ENCODE data around the gene ADAM33.

DNA sequence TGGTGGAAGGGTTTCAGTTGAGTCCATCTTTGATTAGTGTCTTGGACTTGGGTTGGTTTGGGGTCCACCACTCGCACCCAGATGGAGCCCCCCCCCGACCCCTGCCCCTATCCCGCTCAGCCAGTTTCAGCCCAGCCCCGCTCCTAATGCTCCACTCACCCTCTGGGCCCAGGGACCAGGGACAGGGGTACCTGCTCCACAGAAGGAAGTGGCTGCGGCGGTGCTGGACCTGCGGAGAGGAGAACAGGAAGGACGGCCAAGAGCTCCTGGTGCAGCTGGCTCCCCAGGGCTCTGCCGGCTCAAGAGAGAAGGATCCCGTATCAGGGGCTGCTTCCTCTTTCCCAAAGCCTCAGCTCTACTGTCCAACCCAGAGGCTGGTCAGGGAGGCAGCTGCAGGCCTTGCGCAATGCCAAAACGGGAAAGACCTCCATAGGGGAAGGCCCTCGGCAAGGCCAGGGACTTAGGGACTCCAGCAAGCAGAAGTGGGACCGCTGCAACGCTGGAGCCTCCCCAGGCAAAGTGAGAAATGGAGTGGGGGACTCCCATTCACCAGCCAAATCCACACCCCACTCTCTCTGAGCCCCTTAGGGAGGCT lies 30.6 kb upstream of the ADAM33 start, which contains the start of gene SIGLEC1:
- no peak for TF ChIP-seq CREB1 (CRISPR knock-in tag; IDR thresholded peaks at IDR 0.05; ENCODE audit: low read depth)
- TF ChIP-seq CTCF (conservative IDR thresholded peaks at IDR 0.05; ENCODE audit: low read depth in 2 of 2) = no peak
- TF ChIP-seq JUNB (IDR thresholded peaks at IDR 0.05; ENCODE audit: unreplicated experiment) = no peak
- no peak for TF ChIP-seq REST (IDR thresholded peaks at IDR 0.05; ENCODE audit: unreplicated experiment)
- TF ChIP-seq POLR2AphosphoS5 (IDR thresholded peaks at IDR 0.05; ENCODE audit: low read depth) = no peak
- no peak for TF ChIP-seq NANOG (IDR thresholded peaks at IDR 0.05; ENCODE audit: borderline replicate concordance)
- TF ChIP-seq EZH2phosphoT487 (IDR thresholded peaks at IDR 0.05; ENCODE audit: unreplicated experiment) = no peak
- no peak for TF ChIP-seq EZH2 (IDR thresholded peaks at IDR 0.05; ENCODE audit: low read depth, unreplicated experiment)
- TF ChIP-seq ZNF114 (CRISPR knock-in tag; IDR thresholded peaks at IDR 0.05) = no peak
- TF ChIP-seq, protein P1, sequence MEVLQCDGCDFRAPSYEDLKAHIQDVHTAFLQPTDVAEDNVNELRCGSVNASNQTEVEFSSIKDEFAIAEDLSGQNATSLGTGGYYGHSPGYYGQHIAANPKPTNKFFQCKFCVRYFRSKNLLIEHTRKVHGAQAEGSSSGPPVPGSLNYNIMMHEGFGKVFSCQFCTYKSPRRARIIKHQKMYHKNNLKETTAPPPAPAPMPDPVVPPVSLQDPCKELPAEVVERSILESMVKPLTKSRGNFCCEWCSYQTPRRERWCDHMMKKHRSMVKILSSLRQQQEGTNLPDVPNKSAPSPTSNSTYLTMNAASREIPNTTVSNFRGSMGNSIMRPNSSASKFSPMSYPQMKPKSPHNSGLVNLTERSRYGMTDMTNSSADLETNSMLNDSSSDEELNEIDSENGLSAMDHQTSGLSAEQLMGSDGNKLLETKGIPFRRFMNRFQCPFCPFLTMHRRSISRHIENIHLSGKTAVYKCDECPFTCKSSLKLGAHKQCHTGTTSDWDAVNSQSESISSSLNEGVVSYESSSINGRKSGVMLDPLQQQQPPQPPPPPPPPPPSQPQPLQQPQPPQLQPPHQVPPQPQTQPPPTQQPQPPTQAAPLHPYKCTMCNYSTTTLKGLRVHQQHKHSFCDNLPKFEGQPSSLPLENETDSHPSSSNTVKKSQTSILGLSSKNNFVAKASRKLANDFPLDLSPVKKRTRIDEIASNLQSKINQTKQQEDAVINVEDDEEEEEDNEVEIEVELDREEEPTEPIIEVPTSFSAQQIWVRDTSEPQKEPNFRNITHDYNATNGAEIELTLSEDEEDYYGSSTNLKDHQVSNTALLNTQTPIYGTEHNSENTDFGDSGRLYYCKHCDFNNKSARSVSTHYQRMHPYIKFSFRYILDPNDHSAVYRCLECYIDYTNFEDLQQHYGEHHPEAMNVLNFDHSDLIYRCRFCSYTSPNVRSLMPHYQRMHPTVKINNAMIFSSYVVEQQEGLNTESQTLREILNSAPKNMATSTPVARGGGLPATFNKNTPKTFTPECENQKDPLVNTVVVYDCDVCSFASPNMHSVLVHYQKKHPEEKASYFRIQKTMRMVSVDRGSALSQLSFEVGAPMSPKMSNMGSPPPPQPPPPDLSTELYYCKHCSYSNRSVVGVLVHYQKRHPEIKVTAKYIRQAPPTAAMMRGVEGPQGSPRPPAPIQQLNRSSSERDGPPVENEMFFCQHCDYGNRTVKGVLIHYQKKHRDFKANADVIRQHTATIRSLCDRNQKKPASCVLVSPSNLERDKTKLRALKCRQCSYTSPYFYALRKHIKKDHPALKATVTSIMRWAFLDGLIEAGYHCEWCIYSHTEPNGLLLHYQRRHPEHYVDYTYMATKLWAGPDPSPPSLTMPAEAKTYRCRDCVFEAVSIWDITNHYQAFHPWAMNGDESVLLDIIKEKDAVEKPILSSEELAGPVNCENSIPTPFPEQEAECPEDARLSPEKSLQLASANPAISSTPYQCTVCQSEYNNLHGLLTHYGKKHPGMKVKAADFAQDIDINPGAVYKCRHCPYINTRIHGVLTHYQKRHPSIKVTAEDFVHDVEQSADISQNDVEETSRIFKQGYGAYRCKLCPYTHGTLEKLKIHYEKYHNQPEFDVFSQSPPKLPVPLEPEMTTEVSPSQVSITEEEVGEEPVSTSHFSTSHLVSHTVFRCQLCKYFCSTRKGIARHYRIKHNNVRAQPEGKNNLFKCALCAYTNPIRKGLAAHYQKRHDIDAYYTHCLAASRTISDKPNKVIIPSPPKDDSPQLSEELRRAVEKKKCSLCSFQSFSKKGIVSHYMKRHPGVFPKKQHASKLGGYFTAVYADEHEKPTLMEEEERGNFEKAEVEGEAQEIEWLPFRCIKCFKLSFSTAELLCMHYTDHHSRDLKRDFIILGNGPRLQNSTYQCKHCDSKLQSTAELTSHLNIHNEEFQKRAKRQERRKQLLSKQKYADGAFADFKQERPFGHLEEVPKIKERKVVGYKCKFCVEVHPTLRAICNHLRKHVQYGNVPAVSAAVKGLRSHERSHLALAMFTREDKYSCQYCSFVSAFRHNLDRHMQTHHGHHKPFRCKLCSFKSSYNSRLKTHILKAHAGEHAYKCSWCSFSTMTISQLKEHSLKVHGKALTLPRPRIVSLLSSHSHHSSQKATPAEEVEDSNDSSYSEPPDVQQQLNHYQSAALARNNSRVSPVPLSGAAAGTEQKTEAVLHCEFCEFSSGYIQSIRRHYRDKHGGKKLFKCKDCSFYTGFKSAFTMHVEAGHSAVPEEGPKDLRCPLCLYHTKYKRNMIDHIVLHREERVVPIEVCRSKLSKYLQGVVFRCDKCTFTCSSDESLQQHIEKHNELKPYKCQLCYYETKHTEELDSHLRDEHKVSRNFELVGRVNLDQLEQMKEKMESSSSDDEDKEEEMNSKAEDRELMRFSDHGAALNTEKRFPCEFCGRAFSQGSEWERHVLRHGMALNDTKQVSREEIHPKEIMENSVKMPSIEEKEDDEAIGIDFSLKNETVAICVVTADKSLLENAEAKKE (CRISPR knock-in tag; IDR thresholded peaks at IDR 0.05) = no peak
- TF ChIP-seq STAT1 (IDR thresholded peaks at IDR 0.05; ENCODE audit: unreplicated experiment) = no peak
- TF ChIP-seq ZNF331 (CRISPR knock-in tag; IDR thresholded peaks at IDR 0.05; ENCODE audit: low read depth) = no peak
- TF ChIP-seq, protein P2, sequence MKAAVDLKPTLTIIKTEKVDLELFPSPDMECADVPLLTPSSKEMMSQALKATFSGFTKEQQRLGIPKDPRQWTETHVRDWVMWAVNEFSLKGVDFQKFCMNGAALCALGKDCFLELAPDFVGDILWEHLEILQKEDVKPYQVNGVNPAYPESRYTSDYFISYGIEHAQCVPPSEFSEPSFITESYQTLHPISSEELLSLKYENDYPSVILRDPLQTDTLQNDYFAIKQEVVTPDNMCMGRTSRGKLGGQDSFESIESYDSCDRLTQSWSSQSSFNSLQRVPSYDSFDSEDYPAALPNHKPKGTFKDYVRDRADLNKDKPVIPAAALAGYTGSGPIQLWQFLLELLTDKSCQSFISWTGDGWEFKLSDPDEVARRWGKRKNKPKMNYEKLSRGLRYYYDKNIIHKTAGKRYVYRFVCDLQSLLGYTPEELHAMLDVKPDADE (IDR thresholded peaks at IDR 0.05) = no peak
